HUES48 (cell line): ENCODE data around the gene ASTN2.

ENCODE experiments used
- H3K27ac ChIP-seq: one replicate; pipeline ENCODE4 v1.7.0; 2013; ENCODE audit warnings: low read depth, low read length, inconsistent platforms
- H3K27me3 ChIP-seq: 2 replicates; pipeline ENCODE4 v1.6.1; 2013; ENCODE audit warnings: mild to moderate bottlenecking, low read length; ENCODE audit not compliant: control insufficient read depth, insufficient read depth
- H3K36me3 ChIP-seq: 2 replicates; pipeline ENCODE4 v1.6.1; 2013; ENCODE audit warnings: low read length; ENCODE audit not compliant: control insufficient read depth, insufficient read depth
- H3K4me1 ChIP-seq: 2 replicates; pipeline ENCODE4 v1.6.1; 2013; ENCODE audit warnings: mild to moderate bottlenecking, low read length; ENCODE audit not compliant: control insufficient read depth, insufficient read depth
- H3K4me3 ChIP-seq: 2 replicates; pipeline ENCODE4 v1.5.1; 2013; ENCODE audit warnings: mild to moderate bottlenecking, low read depth, low read length
- H3K9ac ChIP-seq: 2 replicates; pipeline ENCODE4 v1.6.1; 2013; ENCODE audit warnings: mild to moderate bottlenecking, low read depth, low read length, moderate library complexity
- H3K9me3 ChIP-seq: 2 replicates; pipeline ENCODE4 v1.6.1; 2013; ENCODE audit warnings: low read length; ENCODE audit not compliant: control insufficient read depth, insufficient read depth

Gene ASTN2

DNA sequence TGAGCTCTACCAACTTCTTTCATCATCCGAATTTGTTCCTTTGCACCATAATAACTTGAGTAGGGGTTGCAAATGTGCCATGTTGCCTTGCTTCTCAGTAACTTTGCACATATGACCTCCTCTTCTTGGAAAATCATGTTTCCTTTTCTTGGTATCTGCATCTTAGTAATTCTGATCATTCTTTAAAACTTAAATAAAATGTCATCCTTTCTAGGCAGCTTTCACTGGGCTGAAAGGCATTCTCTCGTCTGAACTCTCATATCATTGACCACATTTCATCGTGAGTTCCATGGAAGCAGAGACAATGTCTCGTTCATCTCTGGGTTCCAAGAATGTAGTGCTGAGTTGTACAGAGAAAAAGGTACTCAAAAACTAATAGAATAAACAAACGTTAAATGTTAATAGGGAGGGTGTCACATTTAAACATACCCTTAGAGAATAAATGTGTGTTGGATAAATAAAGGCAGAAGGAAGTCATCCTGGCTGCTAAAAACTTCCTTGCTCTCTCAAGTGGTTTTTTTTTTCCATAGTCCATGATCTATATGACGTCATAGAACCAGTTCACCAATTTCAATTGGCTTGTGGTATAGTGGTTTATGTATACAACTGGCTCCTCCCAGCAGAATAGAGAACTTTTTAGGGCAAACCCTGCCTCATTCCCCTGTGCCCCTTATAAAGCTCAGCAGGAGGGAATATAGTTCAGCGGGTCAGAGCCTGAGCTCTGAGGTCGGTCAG is 945.9 kb downstream of the ASTN2 start:
- no peak overlapping the region for H3K9ac ChIP-seq
- H3K27me3 ChIP-seq: no peaks in the 10 kb centered on the region
- peaks cover 37% of the 10 kb centered on the region for H3K4me1 ChIP-seq
- H3K9me3 ChIP-seq: no peaks in the 10 kb centered on the region
- no peak overlapping the region for H3K27ac ChIP-seq
- H3K36me3 ChIP-seq: no peaks in the 10 kb centered on the region
- H3K4me3 ChIP-seq: no peak overlapping the region

DNA sequence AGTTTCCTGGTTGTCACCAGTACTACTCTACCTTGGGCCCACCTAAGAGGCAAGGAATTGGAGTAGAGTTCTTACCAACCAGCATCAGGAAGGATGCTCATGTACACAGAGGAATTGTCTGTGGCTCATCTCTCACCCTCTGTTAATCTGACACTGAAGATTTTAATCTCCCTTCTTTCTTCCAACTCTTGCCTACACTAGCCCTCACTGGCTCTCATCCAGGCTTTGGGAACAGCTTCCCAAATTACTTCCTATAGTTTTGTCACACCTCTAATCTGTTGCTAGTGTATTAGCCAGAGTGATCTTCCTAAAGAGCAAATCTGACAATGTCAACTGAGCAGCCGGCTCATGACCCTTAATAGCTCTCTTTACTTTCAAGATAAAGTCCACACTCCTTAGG is 946.5 kb downstream of the ASTN2 start:
- no peak overlapping the region for H3K27ac ChIP-seq
- H3K4me3 ChIP-seq: no peak overlapping the region
- H3K27me3 ChIP-seq: no peaks in the 10 kb centered on the region
- H3K4me1 ChIP-seq: peaks cover 39% of the 10 kb centered on the region
- H3K9me3 ChIP-seq: no peaks in the 10 kb centered on the region
- no peak overlapping the region for H3K9ac ChIP-seq
- H3K36me3 ChIP-seq: no peaks in the 10 kb centered on the region

DNA sequence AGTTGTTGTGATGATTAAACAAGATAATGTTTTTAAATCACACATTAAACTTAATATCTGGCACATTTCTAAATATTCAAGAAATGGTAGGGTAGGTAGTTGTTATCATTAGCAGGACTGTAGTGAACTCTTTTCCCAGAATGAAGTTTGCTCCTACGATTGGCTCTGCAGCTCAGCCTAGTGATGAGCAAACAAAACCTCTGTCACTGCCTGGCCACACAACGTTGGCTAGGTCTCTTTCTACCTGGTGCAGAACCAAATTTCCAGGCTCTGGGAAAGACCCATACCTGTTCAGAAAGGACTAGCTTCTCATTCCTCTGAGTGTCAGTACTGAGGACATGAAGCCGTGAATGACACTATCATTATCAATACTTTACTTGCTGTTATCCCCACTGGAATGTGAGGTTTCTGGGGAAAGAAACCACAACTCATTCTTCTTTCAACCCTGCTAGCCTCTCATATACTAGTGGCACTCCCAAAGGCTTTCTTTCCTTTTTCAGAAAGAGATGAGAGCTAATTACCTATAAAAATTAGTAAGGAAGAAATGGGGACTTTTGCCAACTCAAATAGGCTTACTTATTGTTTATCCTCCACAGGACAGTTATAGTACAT is 947.0 kb downstream of the ASTN2 start:
- H3K4me1 ChIP-seq: peaks cover 41% of the 10 kb centered on the region
- no peaks in the 10 kb centered on the region for H3K9me3 ChIP-seq
- no peak overlapping the region for H3K27ac ChIP-seq
- no peak overlapping the region for H3K4me3 ChIP-seq
- no peaks in the 10 kb centered on the region for H3K36me3 ChIP-seq
- no peaks in the 10 kb centered on the region for H3K27me3 ChIP-seq
- H3K9ac ChIP-seq: no peak overlapping the region

DNA sequence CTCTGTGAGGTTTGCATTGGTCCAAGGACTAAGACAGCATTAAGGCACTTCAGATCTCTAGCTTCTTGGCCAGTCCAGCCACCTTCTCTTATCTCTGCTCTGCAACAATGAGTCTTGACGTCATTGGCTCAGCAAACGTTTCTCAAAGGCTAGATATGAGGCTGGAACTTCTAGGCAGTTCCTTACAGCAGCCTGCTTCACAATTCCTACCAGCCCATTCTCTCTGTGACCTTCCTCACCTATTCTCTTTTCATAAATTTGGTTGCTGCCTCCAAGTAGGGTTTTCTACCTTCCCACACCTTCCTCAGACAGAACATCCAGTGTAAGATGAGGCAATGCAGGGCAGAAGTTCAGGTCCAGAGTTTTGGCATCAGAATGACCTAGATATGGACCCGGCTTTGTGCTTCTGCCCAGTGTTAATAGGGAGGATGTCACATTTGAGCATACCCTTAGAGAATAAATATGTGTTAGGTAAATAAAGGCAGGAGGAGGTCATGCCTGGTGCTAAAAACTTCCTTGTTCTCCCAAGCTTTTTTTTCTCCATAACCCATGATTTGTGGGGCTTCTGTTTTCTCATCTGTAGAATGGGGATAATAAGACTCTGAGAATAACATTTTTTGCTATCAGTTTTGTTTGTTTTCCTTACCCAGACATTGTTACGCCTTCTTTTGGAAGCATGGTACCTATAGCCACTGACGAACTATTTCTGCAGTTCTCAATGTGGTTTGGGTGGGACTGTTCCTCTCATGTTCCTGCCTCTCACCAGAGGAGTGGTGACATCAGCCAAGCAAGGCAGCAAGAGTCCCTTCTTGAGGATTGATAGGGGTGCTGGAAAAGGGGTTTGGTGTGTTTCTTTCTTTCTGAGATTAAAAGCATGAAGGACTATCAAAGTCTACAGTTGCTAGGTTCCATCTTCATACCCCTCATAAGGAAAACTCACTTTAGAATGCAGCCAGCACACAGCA is 948.3 kb downstream of the ASTN2 start:
- Histone ChIP-seq H3K27me3 (no peaks in the 10 kb centered on the region), H3K4me1 (peaks cover 32% of the 10 kb centered on the region), H3K9ac (no peak overlapping the region), H3K9me3 (no peaks in the 10 kb centered on the region), H3K4me3 (no peak overlapping the region), H3K36me3 (no peaks in the 10 kb centered on the region), H3K27ac (no peak overlapping the region)

DNA sequence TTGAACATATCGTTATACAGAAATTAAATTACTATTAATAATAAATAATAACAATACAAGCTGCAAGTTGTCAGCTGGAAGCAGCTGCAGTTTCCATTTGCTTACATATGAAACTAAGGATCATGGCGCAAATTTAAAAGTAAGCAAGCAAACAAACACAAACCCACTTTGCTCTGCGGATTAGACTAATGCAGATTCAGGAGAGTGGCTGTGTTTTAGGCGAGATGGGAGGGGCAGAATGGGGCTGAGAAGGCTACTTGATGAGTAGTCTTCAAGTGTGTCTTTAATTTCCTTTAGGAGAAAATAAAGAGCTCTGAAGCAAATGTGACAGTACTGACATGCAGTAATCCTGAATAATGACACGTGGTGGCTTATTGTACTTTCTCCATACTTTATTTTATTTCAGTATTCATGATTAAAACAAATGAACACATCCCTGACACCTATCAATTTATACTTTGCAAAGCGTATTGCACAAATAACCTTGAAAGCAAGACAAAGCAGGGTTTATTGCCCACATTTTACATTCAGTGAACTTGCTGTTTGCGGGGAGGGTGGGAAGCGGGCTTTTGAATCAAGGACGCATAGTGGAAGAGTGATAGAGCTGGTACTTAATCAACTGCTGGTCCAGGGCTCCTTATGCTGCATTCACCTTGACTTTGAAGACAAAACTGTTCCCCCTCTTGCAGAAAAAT is 949.1 kb downstream of the ASTN2 start:
- H3K27ac ChIP-seq: no peak overlapping the region
- no peak overlapping the region for H3K4me3 ChIP-seq
- H3K9ac ChIP-seq: no peak overlapping the region
- H3K4me1 ChIP-seq: peaks cover 25% of the 10 kb centered on the region
- H3K27me3 ChIP-seq: no peaks in the 10 kb centered on the region
- no peaks in the 10 kb centered on the region for H3K9me3 ChIP-seq
- no peaks in the 10 kb centered on the region for H3K36me3 ChIP-seq

DNA sequence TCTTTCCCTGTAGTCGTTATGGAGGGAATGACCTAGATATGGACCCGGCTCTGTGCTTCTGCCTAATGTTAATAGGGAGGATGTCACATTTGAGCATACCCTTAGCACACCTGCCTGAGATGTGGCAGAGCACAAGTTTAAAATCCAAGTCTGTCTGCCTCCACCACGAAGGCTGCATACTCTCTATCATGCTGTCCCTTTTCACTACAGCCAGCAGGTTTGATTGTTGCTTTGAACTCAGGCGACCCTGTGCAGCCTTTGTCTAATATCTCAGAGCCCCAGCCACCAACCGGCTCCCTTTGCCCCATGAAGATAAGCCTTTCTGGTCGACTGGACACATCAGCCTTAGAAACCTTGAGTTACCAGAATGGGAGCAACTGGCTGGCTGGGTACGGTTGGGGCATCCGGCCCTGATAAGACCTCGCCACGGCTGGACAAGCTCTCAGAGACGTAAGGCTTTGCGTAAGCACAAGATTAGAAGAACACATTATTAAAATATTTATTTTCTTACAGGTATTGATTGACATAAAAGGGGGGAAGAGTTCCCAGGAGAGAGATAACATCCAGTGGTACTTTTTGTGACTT is 949.8 kb downstream of the ASTN2 start:
- no peaks in the 10 kb centered on the region for H3K27me3 ChIP-seq
- no peaks in the 10 kb centered on the region for H3K36me3 ChIP-seq
- H3K9ac ChIP-seq: no peak overlapping the region
- no peak overlapping the region for H3K27ac ChIP-seq
- peaks cover 18% of the 10 kb centered on the region for H3K4me1 ChIP-seq
- no peak overlapping the region for H3K4me3 ChIP-seq
- no peaks in the 10 kb centered on the region for H3K9me3 ChIP-seq

DNA sequence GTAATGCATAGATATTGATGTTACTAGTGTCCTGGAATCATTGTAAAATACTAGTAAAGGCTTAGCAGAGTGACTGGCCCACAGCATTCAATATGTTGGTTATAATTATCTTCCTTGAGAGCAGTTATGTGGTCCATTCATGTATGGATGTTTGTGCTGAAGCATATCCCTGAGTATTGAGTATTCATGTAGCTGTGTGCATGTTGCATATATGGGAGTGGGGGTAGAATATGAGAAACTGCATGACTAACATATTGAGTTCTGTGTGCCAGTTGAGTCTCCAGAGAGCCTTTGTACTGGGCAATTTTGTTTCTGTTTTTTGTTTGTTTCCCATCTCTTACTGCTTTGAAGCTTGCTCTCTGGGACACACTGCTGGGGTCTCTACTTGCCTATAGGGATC is 950.4 kb downstream of the ASTN2 start:
- Histone ChIP-seq H3K9ac (no peak overlapping the region), H3K9me3 (no peaks in the 10 kb centered on the region), H3K27ac (no peak overlapping the region), H3K27me3 (no peaks in the 10 kb centered on the region), H3K4me1 (peaks cover 14% of the 10 kb centered on the region), H3K36me3 (no peaks in the 10 kb centered on the region), H3K4me3 (no peak overlapping the region)

DNA sequence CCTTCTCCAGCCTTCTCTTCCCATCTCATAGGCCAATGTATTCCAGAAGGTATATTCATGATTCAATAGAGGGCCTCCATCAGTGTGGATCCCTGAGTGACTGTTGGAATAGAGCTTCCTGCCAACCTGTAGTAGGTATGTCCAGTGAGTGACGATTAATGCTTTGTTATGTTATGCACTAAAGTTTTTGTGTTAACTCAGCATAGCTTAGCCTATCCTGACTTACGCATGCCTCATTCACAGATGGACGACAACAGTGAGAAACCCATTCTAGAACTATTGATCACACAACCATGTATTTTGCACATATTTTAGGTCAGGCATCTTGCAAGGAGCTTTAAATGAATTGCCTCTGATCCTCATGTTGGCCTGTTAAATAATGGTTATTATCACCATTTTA is 953.2 kb downstream of the ASTN2 start:
- Histone ChIP-seq H3K27ac (no peak overlapping the region), H3K4me1 (peaks cover 4% of the 10 kb centered on the region; the same call in 1 of the 2 replicates), H3K9ac (no peak overlapping the region), H3K36me3 (no peaks in the 10 kb centered on the region), H3K4me3 (no peak overlapping the region), H3K27me3 (no peaks in the 10 kb centered on the region), H3K9me3 (no peaks in the 10 kb centered on the region)

DNA sequence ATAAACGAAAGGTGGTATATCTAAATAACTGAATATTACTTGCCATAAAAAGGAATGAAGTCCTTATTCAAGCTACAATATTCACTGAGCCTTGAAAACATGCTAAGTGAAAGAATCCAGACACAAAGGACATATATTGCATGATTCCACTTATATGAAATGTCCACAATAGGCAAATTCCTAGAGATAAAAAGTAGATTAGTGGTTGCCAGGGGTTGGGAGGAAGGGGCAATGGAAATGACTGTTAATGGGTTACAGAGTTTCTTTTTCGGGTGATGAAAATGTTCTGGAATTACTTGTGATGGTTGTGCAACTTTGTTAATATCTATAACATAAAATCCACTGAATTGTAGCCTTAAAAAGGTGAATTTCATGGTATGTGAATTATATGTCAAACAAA is 954.8 kb downstream of the ASTN2 start:
- H3K4me3 ChIP-seq: no peak overlapping the region
- H3K27ac ChIP-seq: no peak overlapping the region
- no peaks in the 10 kb centered on the region for H3K36me3 ChIP-seq
- no peak overlapping the region for H3K9ac ChIP-seq
- no peaks in the 10 kb centered on the region for H3K9me3 ChIP-seq
- H3K27me3 ChIP-seq: no peaks in the 10 kb centered on the region
- peaks cover 4% of the 10 kb centered on the region; the same call in 1 of the 2 replicates for H3K4me1 ChIP-seq

DNA sequence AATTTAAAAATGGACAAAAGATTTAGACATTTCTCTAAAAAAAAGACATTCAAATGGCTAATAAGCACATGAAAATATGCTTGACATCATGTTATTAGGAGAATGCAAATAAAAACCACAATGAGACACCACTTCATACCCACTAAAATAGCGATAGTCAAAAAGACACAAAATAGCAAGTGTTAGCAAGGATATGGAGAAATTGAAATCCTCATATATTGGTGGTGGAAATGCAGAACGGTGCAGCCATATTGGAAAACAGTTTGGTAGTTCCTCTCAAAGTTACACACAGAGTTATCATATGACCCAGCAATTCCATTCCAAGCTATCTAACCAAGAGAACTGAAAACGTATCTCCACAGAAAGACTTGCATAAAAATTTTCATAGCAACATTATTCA is 955.3 kb downstream of the ASTN2 start:
- H3K27ac ChIP-seq: no peak overlapping the region
- H3K27me3 ChIP-seq: no peaks in the 10 kb centered on the region
- no peak overlapping the region for H3K9ac ChIP-seq
- no peaks in the 10 kb centered on the region for H3K36me3 ChIP-seq
- H3K9me3 ChIP-seq: no peaks in the 10 kb centered on the region
- no peak overlapping the region for H3K4me3 ChIP-seq
- H3K4me1 ChIP-seq: peaks cover 4% of the 10 kb centered on the region; the same call in 1 of the 2 replicates
